Measurements from ENCODE around the gene CAB39.

CAB39 gene

DNA sequence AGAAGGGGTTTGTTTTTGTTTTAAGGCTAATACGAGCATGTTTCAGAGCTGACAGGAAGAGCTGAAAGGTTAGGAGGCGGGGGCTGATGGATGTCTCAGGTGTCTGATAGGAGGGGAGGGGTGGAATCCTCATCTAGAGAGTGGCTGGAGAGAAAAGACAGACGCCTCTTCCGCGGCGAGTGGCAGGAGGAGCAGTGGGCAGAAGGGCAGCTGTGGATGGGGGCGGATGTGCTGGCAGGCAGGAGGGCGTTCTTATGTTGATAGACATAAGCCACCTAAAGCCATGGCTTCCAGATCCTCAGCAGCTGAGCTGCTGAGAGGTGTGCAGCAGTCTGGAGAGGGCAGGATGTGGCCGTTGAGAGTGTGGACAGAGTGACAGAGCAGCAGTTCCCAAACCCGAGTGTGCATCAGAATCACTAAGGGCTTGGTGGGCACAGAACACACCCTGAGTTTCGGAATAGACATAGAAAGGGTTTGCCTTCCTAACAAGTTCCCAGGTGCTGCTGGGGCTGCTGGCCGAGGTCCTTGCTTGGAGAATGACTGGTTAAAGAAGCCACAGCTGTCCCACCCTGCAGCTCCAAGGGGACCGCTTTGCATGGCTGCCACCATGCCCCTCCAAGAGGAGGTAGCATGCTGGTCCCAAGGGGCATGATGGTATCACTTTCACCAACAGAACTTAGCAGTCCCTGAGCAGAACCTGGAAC lies 149.1 kb downstream of the CAB39 start:
- DNase-seq (ENCODE audit: low read depth, low spot score) = no peak
- in situ Hi-C loops (cut with HindIII; ENCODE audit: low sequenced_read_pairs) = no loop called here
- H3K4me3 ChIP-seq (ENCODE audit: low read depth, low read length) = no peak overlapping the region
- no peak for TF ChIP-seq CTCF (IDR thresholded peaks at IDR 0.05; ENCODE audit: low read depth, low read length)

GRCh38 chr2:230862292-230862691 lies 149.7 kb downstream of the CAB39 start:
- no peak for TF ChIP-seq CTCF (IDR thresholded peaks at IDR 0.05; ENCODE audit: low read depth, low read length)
- H3K4me3 ChIP-seq (ENCODE audit: low read depth, low read length) = no peak overlapping the region
- in situ Hi-C loops (cut with HindIII; ENCODE audit: low sequenced_read_pairs) = no loop called here
- DNase-seq (ENCODE audit: low read depth, low spot score) = no peak

GRCh38 chr2:230863031-230863430 lies 150.4 kb downstream of the CAB39 start:
- no peak overlapping the region for H3K4me3 ChIP-seq (ENCODE audit: low read depth, low read length)
- no peak for TF ChIP-seq CTCF (IDR thresholded peaks at IDR 0.05; ENCODE audit: low read depth, low read length)
- DNase-seq (ENCODE audit: low read depth, low spot score) = no peak
- in situ Hi-C loops (cut with HindIII; ENCODE audit: low sequenced_read_pairs) = no loop called here

DNA sequence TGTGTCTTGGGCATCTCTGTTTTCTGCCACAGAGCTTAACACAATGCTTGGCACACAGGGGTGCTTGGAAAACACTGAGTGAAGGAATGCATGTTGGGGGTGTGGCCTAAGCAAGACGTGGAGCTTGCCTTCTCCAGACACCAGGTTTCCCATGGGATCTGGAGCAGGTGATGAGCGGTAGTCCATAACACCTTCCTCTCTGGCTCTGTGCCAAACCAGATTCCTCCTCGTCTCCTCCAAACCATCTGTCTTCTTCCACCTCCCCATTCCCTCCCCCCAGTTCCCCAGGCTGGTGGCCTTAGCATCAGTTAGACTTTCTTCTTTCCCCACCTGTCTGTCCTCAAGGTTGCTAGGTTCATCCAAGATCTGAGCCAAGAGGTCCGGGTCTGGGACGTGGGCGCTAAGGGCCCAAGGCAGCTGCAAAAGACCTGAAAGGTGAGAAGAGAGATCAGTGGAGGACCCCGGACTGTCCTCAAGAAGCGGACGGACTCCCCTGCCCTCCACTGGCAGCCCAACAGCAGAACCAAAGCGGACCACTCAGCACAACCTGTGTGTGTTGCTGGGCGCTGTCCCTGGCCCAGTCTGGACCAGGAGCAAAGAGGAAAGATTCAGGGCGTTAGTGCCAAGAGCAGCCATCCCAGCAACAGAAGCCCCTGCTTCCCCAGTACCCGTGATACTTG lies 150.9 kb downstream of the CAB39 start:
- no peak for TF ChIP-seq CTCF (IDR thresholded peaks at IDR 0.05; ENCODE audit: low read depth, low read length)
- H3K4me3 ChIP-seq (ENCODE audit: low read depth, low read length) = no peak overlapping the region
- DNase-seq (ENCODE audit: low read depth, low spot score) = no peak
- in situ Hi-C loops (cut with HindIII; ENCODE audit: low sequenced_read_pairs) = no loop called here

- H3K4me3 ChIP-seq (ENCODE audit: low read depth, low read length) = peak overlapping the region; percentile 68
- no peak for DNase-seq (ENCODE audit: low read depth, low spot score)
- no peak for TF ChIP-seq CTCF (IDR thresholded peaks at IDR 0.05; ENCODE audit: low read depth, low read length)
- in situ Hi-C loops (cut with HindIII; ENCODE audit: low sequenced_read_pairs) = no loop called here
These were observed 151.5 kb downstream of the CAB39 start for GRCh38 chr2:230864122-230864604.

DNA sequence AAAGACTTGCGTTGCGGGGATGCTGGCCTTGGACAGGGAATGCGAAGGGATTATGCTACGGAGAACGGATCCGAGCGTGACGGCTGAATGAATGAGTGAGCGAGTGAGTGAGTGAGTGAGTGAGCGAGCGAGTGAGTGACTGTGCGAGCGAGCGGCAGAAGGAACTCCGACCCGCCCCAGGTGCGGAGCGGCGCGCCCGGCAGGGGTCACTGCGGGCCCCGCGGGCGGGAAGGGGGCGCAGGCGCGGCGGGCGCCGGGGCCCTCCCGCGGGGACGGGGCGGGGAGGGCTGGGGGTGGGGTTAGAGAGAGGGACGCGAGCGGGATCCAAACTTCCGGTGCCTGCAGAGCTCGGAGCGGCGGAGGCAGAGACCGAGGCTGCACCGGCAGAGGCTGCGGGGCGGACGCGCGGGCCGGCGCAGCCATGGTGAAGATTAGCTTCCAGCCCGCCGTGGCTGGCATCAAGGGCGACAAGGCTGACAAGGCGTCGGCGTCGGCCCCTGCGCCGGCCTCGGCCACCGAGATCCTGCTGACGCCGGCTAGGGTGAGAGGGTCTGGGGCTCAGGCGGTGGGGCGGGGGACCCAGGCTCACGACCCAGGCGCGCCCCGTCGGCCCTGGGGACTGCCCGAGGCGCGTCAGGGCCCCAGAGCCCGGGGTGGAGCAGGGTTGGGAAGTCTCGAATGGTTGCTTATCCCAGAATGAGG lies 152.1 kb downstream of the CAB39 start, which contains the start of gene ITM2C:
Gene ITM2C (plus strand): TSS at position 338 of the 702 bp plus-strand sequence. CDS start 84 bp downstream, at position 422.
- in situ Hi-C loops (cut with HindIII; ENCODE audit: low sequenced_read_pairs) = no loop called here
- DNase-seq (ENCODE audit: low read depth, low spot score) = peak; percentile 38
- peak; percentile 22 for TF ChIP-seq CTCF (IDR thresholded peaks at IDR 0.05; ENCODE audit: low read depth, low read length)
- peak within 1 kb of the TSS; percentile 68 for H3K4me3 ChIP-seq (ENCODE audit: low read depth, low read length)
